Measurements from ENCODE around the gene SFXN3. TPM values are rescaled to one million over a fixed set of nuclear protein-coding genes. Genes with fewer than 3 reads are reported as not detected.

SFXN3 gene
- total and polyA plus RNA-seq, 2 of the 8 experiments (the other 6 are each of a cell fraction or from before 2014, with no cell fraction given) = 2.6 to 2.8 TPM

- TF ChIP-seq CHD7 (IDR thresholded peaks at IDR 0.05; ENCODE audit: insufficient replicate concordance, low read length) (no peak), CTCF (IDR thresholded peaks at IDR 0.05; ENCODE audit: control extremely low read depth in 1 of 3, insufficient read depth in 1 of 3, low read depth in 1 of 3, low read length in 3 of 3) (no peak), TCF12 (IDR thresholded peaks at IDR 0.05; ENCODE audit: low read depth, low read length) (no peak), JUND (IDR thresholded peaks at IDR 0.05; ENCODE audit: low read length) (no peak)
These were observed 9.8 kb upstream of the SFXN3 start (continued) for GRCh38 chr10:101021239-101021638.

All from H1 (cell line).